Central memory CD8-positive, alpha-beta T cell (primary cell): ENCODE results near the gene HAUS2.
"Not testable (repeated sequence)": the region's sequence is repeated elsewhere in the genome, so short reads cannot be mapped to it uniquely, and the experiment has no call there.

ENCODE experiments used
- ATAC-seq: fragments of 150-1000 bp; cut with Tn5 transposase; replicated peaks from 2 replicates; pipeline ENCODE4 v1.10.0; 2022; ENCODE audit warnings: mild to moderate bottlenecking, moderate FRiP score, moderate number of reproducible peaks; ENCODE audit not compliant: poor library complexity, severe bottlenecking; ENCODE audit errors: extremely low read depth
- DNase-seq, 2 donors: peaks; one replicate each; pipeline ENCODE4 v3.0.0; 2021; ENCODE audit warnings: low spot score in 2 of 2
- H3K27ac Mint-ChIP-seq: one replicate; pipeline ENCODE4 v1.8.0; 2022; ENCODE audit warnings: low read depth, mild to moderate bottlenecking, moderate library complexity, mixed read lengths
- H3K27me3 Mint-ChIP-seq: one replicate; pipeline ENCODE4 v1.8.0; 2022; ENCODE audit warnings: mixed read lengths
- H3K36me3 Mint-ChIP-seq: one replicate; pipeline ENCODE4 v1.8.0; 2022; ENCODE audit warnings: mild to moderate bottlenecking, moderate library complexity, mixed read lengths; ENCODE audit not compliant: insufficient read depth
- H3K4me1 Mint-ChIP-seq: one replicate; pipeline ENCODE4 v1.8.0; 2022; ENCODE audit warnings: mixed read lengths
- H3K4me3 Mint-ChIP-seq: one replicate; pipeline ENCODE4 v1.8.0; 2022; ENCODE audit warnings: mild to moderate bottlenecking, moderate library complexity, mixed read lengths
- H3K9me3 Mint-ChIP-seq: one replicate; pipeline ENCODE4 v1.8.0; 2022; ENCODE audit warnings: mixed read lengths

The HAUS2 gene

GRCh38 chr15:42578984-42579537, 30.4 kb downstream of the HAUS2 start:
- DNase-seq (no peak), ATAC-seq (no peak)
- Mint-ChIP-seq H3K4me1 (peaks cover 35% of the 10 kb centered on the region), H3K27ac (no peak overlapping the region), H3K27me3 (no peaks in the 10 kb centered on the region), H3K4me3 (no peak overlapping the region), H3K36me3 (no peaks in the 10 kb centered on the region), H3K9me3 (no peaks in the 10 kb centered on the region)

- peak; percentile 98 for ATAC-seq
- peaks cover 28% of the 10 kb centered on the region for H3K4me1 Mint-ChIP-seq
- peak; percentile 58 to 62 for DNase-seq
These were observed 32.7 kb downstream of the HAUS2 start for GRCh38 chr15:42581272-42581730.

GRCh38 chr15:42582569-42583375, 34.1 kb downstream of the HAUS2 start:
- no peak overlapping the region for H3K27ac Mint-ChIP-seq
- no peaks in the 10 kb centered on the region for H3K36me3 Mint-ChIP-seq
- ATAC-seq = no peak
- H3K9me3 Mint-ChIP-seq = no peaks in the 10 kb centered on the region
- peaks cover 22% of the 10 kb centered on the region for H3K4me1 Mint-ChIP-seq
- DNase-seq = no peak
- no peaks in the 10 kb centered on the region for H3K27me3 Mint-ChIP-seq
- H3K4me3 Mint-ChIP-seq = no peak overlapping the region

More at GRCh38 chr15:42581272-42581730, 32.7 kb downstream of the HAUS2 start:
- H3K27ac Mint-ChIP-seq = peak overlapping the region; percentile 90
- H3K9me3 Mint-ChIP-seq = no peaks in the 10 kb centered on the region
- H3K4me3 Mint-ChIP-seq = peak overlapping the region; percentile 90
- no peaks in the 10 kb centered on the region for H3K36me3 Mint-ChIP-seq
- H3K27me3 Mint-ChIP-seq = no peaks in the 10 kb centered on the region

GRCh38 chr15:42584031-42584765, 35.6 kb downstream of the HAUS2 start:
- ATAC-seq (no peak), DNase-seq (no peak)
- Mint-ChIP-seq H3K36me3 (no peaks in the 10 kb centered on the region), H3K27ac (no peak overlapping the region), H3K4me1 (peaks cover 22% of the 10 kb centered on the region), H3K4me3 (no peak overlapping the region), H3K27me3 (no peaks in the 10 kb centered on the region), H3K9me3 (no peaks in the 10 kb centered on the region)

- ATAC-seq = no peak
- no peak overlapping the region for H3K27ac Mint-ChIP-seq
These were observed 42.1 kb downstream of the HAUS2 start for GRCh38 chr15:42590619-42591237.

GRCh38 chr15:42591238-42591934, 42.7 kb downstream of the HAUS2 start:
- Mint-ChIP-seq H3K36me3 (peaks cover 2% of the 10 kb centered on the region), H3K4me3 (no peak overlapping the region), H3K27me3 (no peaks in the 10 kb centered on the region), H3K27ac (no peak overlapping the region), H3K9me3 (no peaks in the 10 kb centered on the region), H3K4me1 (no peaks in the 10 kb centered on the region)
- ATAC-seq (no peak), DNase-seq (no peak)

More at GRCh38 chr15:42590619-42591237, 42.1 kb downstream of the HAUS2 start:
- H3K27me3 Mint-ChIP-seq = no peaks in the 10 kb centered on the region
- no peaks in the 10 kb centered on the region for H3K4me1 Mint-ChIP-seq
- no peaks in the 10 kb centered on the region for H3K9me3 Mint-ChIP-seq
- peaks cover 2% of the 10 kb centered on the region for H3K36me3 Mint-ChIP-seq
- no peak for DNase-seq
- no peak overlapping the region for H3K4me3 Mint-ChIP-seq

GRCh38 chr15:42592716-42593115, 44.1 kb downstream of the HAUS2 start:
- no peak overlapping the region for H3K4me3 Mint-ChIP-seq
- DNase-seq (no peak), ATAC-seq (no peak)
- no peaks in the 10 kb centered on the region for H3K4me1 Mint-ChIP-seq
- no peaks in the 10 kb centered on the region for H3K27me3 Mint-ChIP-seq
- no peaks in the 10 kb centered on the region for H3K9me3 Mint-ChIP-seq
- H3K36me3 Mint-ChIP-seq = peaks cover 2% of the 10 kb centered on the region
- H3K27ac Mint-ChIP-seq = no peak overlapping the region

GRCh38 chr15:42593143-42593542, 44.5 kb downstream of the HAUS2 start:
- Mint-ChIP-seq H3K27me3 (no peaks in the 10 kb centered on the region), H3K4me1 (no peaks in the 10 kb centered on the region), H3K4me3 (no peak overlapping the region), H3K27ac (no peak overlapping the region), H3K9me3 (no peaks in the 10 kb centered on the region), H3K36me3 (peaks cover 2% of the 10 kb centered on the region)
- ATAC-seq (no peak), DNase-seq (no peak)

- Mint-ChIP-seq H3K4me3 (no peak overlapping the region), H3K27me3 (no peaks in the 10 kb centered on the region), H3K9me3 (no peaks in the 10 kb centered on the region), H3K4me1 (no peaks in the 10 kb centered on the region), H3K27ac (no peak overlapping the region), H3K36me3 (peaks cover 2% of the 10 kb centered on the region)
- ATAC-seq (no peak), DNase-seq (no peak)
These were observed 45.5 kb downstream of the HAUS2 start for GRCh38 chr15:42594095-42594494.

- Mint-ChIP-seq H3K4me1 (no peaks in the 10 kb centered on the region), H3K9me3 (no peaks in the 10 kb centered on the region), H3K27ac (no peak overlapping the region), H3K27me3 (no peaks in the 10 kb centered on the region), H3K36me3 (peaks cover 2% of the 10 kb centered on the region), H3K4me3 (no peak overlapping the region)
- ATAC-seq (no peak), DNase-seq (no peak)
These were observed 47.1 kb downstream of the HAUS2 start for GRCh38 chr15:42595626-42596240.

GRCh38 chr15:42601316-42601715, 52.7 kb downstream of the HAUS2 start:
- not testable (repeated sequence) for H3K9me3 Mint-ChIP-seq, H3K4me3 Mint-ChIP-seq, ATAC-seq, DNase-seq, H3K27me3 Mint-ChIP-seq, H3K27ac Mint-ChIP-seq, H3K36me3 Mint-ChIP-seq
- H3K4me1 Mint-ChIP-seq = peaks cover 15% of the 10 kb centered on the region

GRCh38 chr15:42602501-42602900, 53.9 kb downstream of the HAUS2 start:
- H3K36me3 Mint-ChIP-seq = peaks cover 2% of the 10 kb centered on the region

More at GRCh38 chr15:42602501-42602900, 53.9 kb downstream of the HAUS2 start:
- DNase-seq = no peak
- Mint-ChIP-seq H3K9me3 (no peaks in the 10 kb centered on the region), H3K4me3 (no peak overlapping the region), H3K27ac (no peak overlapping the region), H3K4me1 (peaks cover 15% of the 10 kb centered on the region), H3K27me3 (no peaks in the 10 kb centered on the region)
- ATAC-seq = no peak
